Measurements from ENCODE around the gene ZNF638. TPM values are rescaled to one million over a fixed set of nuclear protein-coding genes. Genes with fewer than 3 reads are reported as not detected.
"Not testable (repeated sequence)": the region's sequence is repeated elsewhere in the genome, so short reads cannot be mapped to it uniquely, and the experiment has no call there.

ZNF638 gene
- total RNA-seq, 2 experiments from 2014 or later = 79.8 to 97.5 TPM

GRCh38 chr2:71445142-71445541, 113.6 kb downstream of the ZNF638 start:
- peaks cover 11% of the 10 kb centered on the region for H3K36me3 Mint-ChIP-seq (ENCODE audit: low read depth)
- H3K4me1 Mint-ChIP-seq; H3K27ac Mint-ChIP-seq; intact Hi-C loops (cut with DNase I, micrococcal nuclease); DNase-seq; H3K27me3 Mint-ChIP-seq; H3K9me3 Mint-ChIP-seq (ENCODE audit: low read depth); POLR2A ChIA-PET; ATAC-seq; H3K4me3 Mint-ChIP-seq: not testable (repeated sequence)
- CTCF ChIA-PET = interaction anchor here (0.7 kb wide), 1 partner anchor 113 kb away, joined by 4 read pairs; the partner anchor contains the start of gene ZNF638

- H3K27me3 Mint-ChIP-seq = peaks cover under 1% of the 10 kb centered on the region
- DNase-seq (no peak), ATAC-seq (no peak)
- ChIA-PET POLR2A (no interaction called here), CTCF (interaction anchor here (1.0 kb wide), 1 partner anchor 65 kb away, joined by 3 read pairs; no protein-coding TSS in a partner anchor)
- H3K36me3 Mint-ChIP-seq (ENCODE audit: low read depth) = peaks cover 2% of the 10 kb centered on the region
- no peaks in the 10 kb centered on the region for H3K4me1 Mint-ChIP-seq
- H3K27ac Mint-ChIP-seq = no peak overlapping the region
- no peak overlapping the region for H3K4me3 Mint-ChIP-seq
- peaks cover 2% of the 10 kb centered on the region for H3K9me3 Mint-ChIP-seq (ENCODE audit: low read depth)
- intact Hi-C loops (cut with DNase I, micrococcal nuclease) = no loop called here
Observed at GRCh38 chr2:71446505-71446904, 114.9 kb downstream of the ZNF638 start.

- CTCF ChIA-PET = interaction anchor here (1.0 to 2.0 kb wide), 3 partner anchors 10 to 145 kb away, joined by 3 to 5 read pairs (median 3); no protein-coding TSS in a partner anchor
- ATAC-seq (no peak), DNase-seq (no peak)
- Mint-ChIP-seq H3K4me3 (no peak overlapping the region), H3K9me3 (ENCODE audit: low read depth) (peaks cover 2% of the 10 kb centered on the region), H3K27me3 (peaks cover 10% of the 10 kb centered on the region), H3K27ac (no peak overlapping the region), H3K4me1 (peaks cover 9% of the 10 kb centered on the region), H3K36me3 (ENCODE audit: low read depth) (peaks cover 1% of the 10 kb centered on the region)
- intact Hi-C loops (cut with DNase I, micrococcal nuclease) = no loop called here
- POLR2A ChIA-PET = interaction anchor here (0.6 kb wide), 1 partner anchor 128 kb away, joined by 3 read pairs; no protein-coding TSS in a partner anchor
Observed at GRCh38 chr2:71449343-71449742, 117.8 kb downstream of the ZNF638 start.

- no peak for DNase-seq
- ChIA-PET CTCF (interaction anchor here (0.7 to 1.3 kb wide), 4 partner anchors 9 to 132 kb away, joined by 3 to 4 read pairs (median 4); no protein-coding TSS in a partner anchor), POLR2A (no interaction called here)
- Mint-ChIP-seq H3K36me3 (ENCODE audit: low read depth) (no peaks in the 10 kb centered on the region), H3K27me3 (peaks cover 28% of the 10 kb centered on the region), H3K9me3 (ENCODE audit: low read depth) (no peaks in the 10 kb centered on the region), H3K27ac (no peak overlapping the region), H3K4me1 (peaks cover 9% of the 10 kb centered on the region), H3K4me3 (no peak overlapping the region)
- ATAC-seq = no peak
- intact Hi-C loops (cut with DNase I, micrococcal nuclease) = no loop called here
Observed at GRCh38 chr2:71451705-71452104, 120.1 kb downstream of the ZNF638 start.

GRCh38 chr2:71452565-71452964, 121.0 kb downstream of the ZNF638 start:
- POLR2A ChIA-PET = no interaction called here
- DNase-seq (peak; percentile 65), ATAC-seq (peak; percentile 89)
- CTCF ChIA-PET = interaction anchor here (0.6 to 1.0 kb wide), 5 partner anchors 9 to 225 kb away, joined by 3 to 4 read pairs (median 3); partner anchors contain the start of gene PAIP2B
- intact Hi-C loops (cut with DNase I, micrococcal nuclease) = no loop called here
- Mint-ChIP-seq H3K4me1 (peaks cover 9% of the 10 kb centered on the region), H3K4me3 (no peak overlapping the region), H3K27ac (no peak overlapping the region), H3K27me3 (peaks cover 30% of the 10 kb centered on the region), H3K36me3 (ENCODE audit: low read depth) (no peaks in the 10 kb centered on the region), H3K9me3 (ENCODE audit: low read depth) (no peaks in the 10 kb centered on the region)

GRCh38 chr2:71453404-71454220, 122.0 kb downstream of the ZNF638 start, which contains the start of gene DYSF:
DYSF (plus strand) TSS chr2:71453561.
- peak within 1 kb of the TSS; percentile 45 for H3K4me3 Mint-ChIP-seq
- H3K27me3 Mint-ChIP-seq = peaks cover 30% of the 10 kb centered on the region
- POLR2A ChIA-PET = no interaction called here
- peaks cover 9% of the 10 kb centered on the region for H3K4me1 Mint-ChIP-seq
- no peaks in the 10 kb centered on the region for H3K36me3 Mint-ChIP-seq (ENCODE audit: low read depth)
- DNase-seq (peak; percentile 26), ATAC-seq (peak; percentile 28)
- H3K27ac Mint-ChIP-seq = no peak within 1 kb of the TSS
- CTCF ChIA-PET = no interaction called here
- H3K9me3 Mint-ChIP-seq (ENCODE audit: low read depth) = no peaks in the 10 kb centered on the region
- intact Hi-C loops (cut with DNase I, micrococcal nuclease) = no loop called here

GRCh38 chr2:71454221-71455010, 122.8 kb downstream of the ZNF638 start:
- CTCF ChIA-PET = interaction anchor here (0.8 to 1.3 kb wide), 2 partner anchors 12 to 354 kb away, joined by 3 read pairs; no protein-coding TSS in a partner anchor
- DNase-seq (no peak), ATAC-seq (no peak)
- Mint-ChIP-seq H3K27ac (no peak overlapping the region), H3K4me1 (peaks cover 9% of the 10 kb centered on the region), H3K36me3 (ENCODE audit: low read depth) (no peaks in the 10 kb centered on the region), H3K9me3 (ENCODE audit: low read depth) (no peaks in the 10 kb centered on the region), H3K27me3 (peaks cover 30% of the 10 kb centered on the region), H3K4me3 (no peak overlapping the region)
- POLR2A ChIA-PET = no interaction called here
- intact Hi-C loops (cut with DNase I, micrococcal nuclease) = no loop called here

- Mint-ChIP-seq H3K27ac (no peak overlapping the region), H3K27me3 (peaks cover 30% of the 10 kb centered on the region), H3K4me3 (no peak overlapping the region), H3K9me3 (ENCODE audit: low read depth) (no peaks in the 10 kb centered on the region), H3K36me3 (ENCODE audit: low read depth) (no peaks in the 10 kb centered on the region), H3K4me1 (peaks cover 9% of the 10 kb centered on the region)
- no peak for ATAC-seq
- intact Hi-C loops (cut with DNase I, micrococcal nuclease) = no loop called here
- ChIA-PET POLR2A (no interaction called here), CTCF (interaction anchor here (0.8 to 1.3 kb wide), 2 partner anchors 12 to 354 kb away, joined by 3 read pairs; no protein-coding TSS in a partner anchor)
- no peak for DNase-seq
Observed at GRCh38 chr2:71455011-71455740, 123.6 kb downstream of the ZNF638 start.

GRCh38 chr2:71455741-71456569, 124.4 kb downstream of the ZNF638 start:
- intact Hi-C loops (cut with DNase I, micrococcal nuclease) = no loop called here
- Mint-ChIP-seq H3K27ac (no peak overlapping the region), H3K27me3 (peaks cover 30% of the 10 kb centered on the region), H3K36me3 (ENCODE audit: low read depth) (no peaks in the 10 kb centered on the region), H3K9me3 (ENCODE audit: low read depth) (no peaks in the 10 kb centered on the region), H3K4me1 (peaks cover 9% of the 10 kb centered on the region), H3K4me3 (no peak overlapping the region)
- CTCF ChIA-PET = interaction anchor here (0.6 kb wide), 1 partner anchor 700 kb away, joined by 3 read pairs; no protein-coding TSS in a partner anchor
- no peak for DNase-seq
- no peak for ATAC-seq
- POLR2A ChIA-PET = no interaction called here

- no peaks in the 10 kb centered on the region for H3K36me3 Mint-ChIP-seq (ENCODE audit: low read depth)
Observed at GRCh38 chr2:71456617-71457016, 125.0 kb downstream of the ZNF638 start.

More at GRCh38 chr2:71456617-71457016, 125.0 kb downstream of the ZNF638 start:
- ATAC-seq = no peak
- ChIA-PET POLR2A (no interaction called here), CTCF (interaction anchor here (0.6 to 1.3 kb wide), 4 partner anchors 12 to 359 kb away, joined by 3 to 6 read pairs (median 4); no protein-coding TSS in a partner anchor)
- no peak for DNase-seq
- Mint-ChIP-seq H3K4me1 (peaks cover 9% of the 10 kb centered on the region), H3K27me3 (peaks cover 29% of the 10 kb centered on the region), H3K9me3 (ENCODE audit: low read depth) (no peaks in the 10 kb centered on the region), H3K27ac (no peak overlapping the region), H3K4me3 (no peak overlapping the region)
- intact Hi-C loops (cut with DNase I, micrococcal nuclease) = no loop called here
